Lower leg skin (tissue), 4 donors: ENCODE data around the gene CYSTM1. TPM values are rescaled to one million over a fixed set of nuclear protein-coding genes. Genes with fewer than 3 reads are reported as not detected.

ENCODE experiments used
- DNase-seq, 2 donors: peaks; one replicate each; pipeline ENCODE4 v3.0.0-alpha.2; 2019; ENCODE audit warnings: low spot score in 2 of 2
- H3K4me3 ChIP-seq: fragments of 200-600 bp; sonication (generic); 2 replicates; pipeline ENCODE4 v1.5.1; 2017; ENCODE audit warnings: mild to moderate bottlenecking, low read depth; ENCODE audit not compliant: poor library complexity, severe bottlenecking
- POLR2A ChIP-seq, 2 donors: fragments of 450-650 bp; IDR thresholded peaks; one replicate each; pipeline ENCODE4 v1.6.1; 2016 to 2017; ENCODE audit warnings: antibody characterized with exemption in 2 of 2, mild to moderate bottlenecking in 1 of 2, moderate library complexity in 1 of 2
- WGBS, 2 donors: methylation state at CpG; one replicate each; pipeline ENCODE4 v1.1.5; 2018; 5-methylcytosine and 5-hydroxymethylcytosine counted together
- intact Hi-C: fragments of 100-400 bp; cut with DNase I; formaldehyde crosslinking; loops from one replicate; pipeline ENCODE4 v1.15.0; 2023; ENCODE audit warnings: low total_unique reads
- total RNA-seq, 4 donors: library from RNA; depleted of rRNA; stranded (reverse); fragments of >200 nt; gene quantifications; one replicate each; pipeline ENCODE4 v1.1.0, GENCODE V29; 2016
- TF ChIP-seq, protein P1 (sequence below), 3 donors: fragments of 450-650 bp; IDR thresholded peaks; one replicate each; pipeline ENCODE4 v1.5.1; 2016; ENCODE audit warnings: antibody characterized with exemption in 3 of 3, mild to moderate bottlenecking in 3 of 3, moderate library complexity in 2 of 3

CYSTM1 gene
- total RNA-seq, 4 donors from 2014 or later, result 12.9 to 53.6 (median 33.0) TPM

DNA sequence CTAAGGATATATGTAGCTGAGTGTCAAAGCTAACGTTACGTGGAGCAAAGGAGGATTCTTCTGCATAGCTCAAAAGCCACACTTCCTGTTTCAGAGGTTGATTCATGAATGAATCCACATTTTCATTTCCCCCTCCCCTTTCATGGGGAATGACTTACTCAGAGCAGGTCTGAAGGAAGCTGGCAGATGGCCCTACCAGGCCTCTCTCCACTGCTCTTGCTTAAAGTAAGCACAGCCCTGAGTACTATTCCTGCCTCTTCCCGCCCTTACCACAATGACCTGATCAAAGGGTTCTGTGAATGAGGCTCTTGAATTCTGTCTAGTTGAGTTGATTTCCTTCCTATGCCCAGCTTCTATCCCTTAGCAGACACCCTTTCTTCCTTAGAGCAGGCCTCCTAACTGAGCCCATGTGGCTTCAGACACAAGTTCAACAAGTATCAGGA, 43.0 kb upstream of the CYSTM1 start:
- intact Hi-C loops, result no loop called here

DNA sequence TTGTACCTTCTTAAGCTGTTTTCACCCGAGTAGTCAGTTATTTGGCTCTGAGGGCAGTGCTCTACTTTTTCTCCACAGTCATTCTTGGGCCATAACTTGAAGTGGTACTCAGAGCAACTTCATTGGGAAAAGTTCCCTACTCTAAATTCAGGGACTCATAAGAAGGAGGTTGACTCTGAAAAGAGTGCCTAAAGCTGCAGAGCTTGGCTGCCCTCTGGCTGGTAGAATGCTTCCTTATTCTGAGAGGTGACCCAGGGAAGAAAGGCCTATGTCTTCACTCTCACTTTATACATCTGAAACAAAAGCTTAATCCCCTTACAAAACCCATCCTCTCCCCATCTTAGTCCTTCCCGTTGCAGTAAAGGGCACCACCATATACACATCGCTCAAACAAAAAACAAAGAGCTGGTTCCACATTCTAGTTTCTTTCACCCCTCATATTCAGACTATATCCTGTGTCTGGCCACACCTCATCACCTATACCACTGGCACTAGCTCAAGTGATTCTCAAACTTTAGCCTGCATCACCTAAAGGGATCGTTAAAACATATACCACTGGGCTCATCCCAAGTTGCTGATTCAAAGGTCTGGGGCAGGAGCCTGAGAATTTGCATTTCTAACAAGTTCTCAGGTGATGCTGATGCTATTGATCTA, 41.3 kb upstream of the CYSTM1 start:
- intact Hi-C loops, result no loop called here
- no peak overlapping the region for H3K4me3 ChIP-seq
- TF ChIP-seq, protein P1, sequence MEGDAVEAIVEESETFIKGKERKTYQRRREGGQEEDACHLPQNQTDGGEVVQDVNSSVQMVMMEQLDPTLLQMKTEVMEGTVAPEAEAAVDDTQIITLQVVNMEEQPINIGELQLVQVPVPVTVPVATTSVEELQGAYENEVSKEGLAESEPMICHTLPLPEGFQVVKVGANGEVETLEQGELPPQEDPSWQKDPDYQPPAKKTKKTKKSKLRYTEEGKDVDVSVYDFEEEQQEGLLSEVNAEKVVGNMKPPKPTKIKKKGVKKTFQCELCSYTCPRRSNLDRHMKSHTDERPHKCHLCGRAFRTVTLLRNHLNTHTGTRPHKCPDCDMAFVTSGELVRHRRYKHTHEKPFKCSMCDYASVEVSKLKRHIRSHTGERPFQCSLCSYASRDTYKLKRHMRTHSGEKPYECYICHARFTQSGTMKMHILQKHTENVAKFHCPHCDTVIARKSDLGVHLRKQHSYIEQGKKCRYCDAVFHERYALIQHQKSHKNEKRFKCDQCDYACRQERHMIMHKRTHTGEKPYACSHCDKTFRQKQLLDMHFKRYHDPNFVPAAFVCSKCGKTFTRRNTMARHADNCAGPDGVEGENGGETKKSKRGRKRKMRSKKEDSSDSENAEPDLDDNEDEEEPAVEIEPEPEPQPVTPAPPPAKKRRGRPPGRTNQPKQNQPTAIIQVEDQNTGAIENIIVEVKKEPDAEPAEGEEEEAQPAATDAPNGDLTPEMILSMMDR (IDR thresholded peaks at IDR 0.05), result no peak
- no peak for TF ChIP-seq POLR2A (IDR thresholded peaks at IDR 0.05)
- 85 to 91% methylated on average over 4 of the region's 4 CpGs for WGBS, 2 donors
- DNase-seq, result no peak

More for the DNA sequence above, 43.0 kb upstream of the CYSTM1 start:
- DNase-seq, result peak in 1 of 2 donors; percentile 59
- 30 to 31% methylated on average over 3 of the region's 3 CpGs for WGBS, 2 donors
- H3K4me3 ChIP-seq, result no peak overlapping the region
- TF ChIP-seq, protein P1 (IDR thresholded peaks at IDR 0.05), result no peak
- no peak for TF ChIP-seq POLR2A (IDR thresholded peaks at IDR 0.05)

DNA sequence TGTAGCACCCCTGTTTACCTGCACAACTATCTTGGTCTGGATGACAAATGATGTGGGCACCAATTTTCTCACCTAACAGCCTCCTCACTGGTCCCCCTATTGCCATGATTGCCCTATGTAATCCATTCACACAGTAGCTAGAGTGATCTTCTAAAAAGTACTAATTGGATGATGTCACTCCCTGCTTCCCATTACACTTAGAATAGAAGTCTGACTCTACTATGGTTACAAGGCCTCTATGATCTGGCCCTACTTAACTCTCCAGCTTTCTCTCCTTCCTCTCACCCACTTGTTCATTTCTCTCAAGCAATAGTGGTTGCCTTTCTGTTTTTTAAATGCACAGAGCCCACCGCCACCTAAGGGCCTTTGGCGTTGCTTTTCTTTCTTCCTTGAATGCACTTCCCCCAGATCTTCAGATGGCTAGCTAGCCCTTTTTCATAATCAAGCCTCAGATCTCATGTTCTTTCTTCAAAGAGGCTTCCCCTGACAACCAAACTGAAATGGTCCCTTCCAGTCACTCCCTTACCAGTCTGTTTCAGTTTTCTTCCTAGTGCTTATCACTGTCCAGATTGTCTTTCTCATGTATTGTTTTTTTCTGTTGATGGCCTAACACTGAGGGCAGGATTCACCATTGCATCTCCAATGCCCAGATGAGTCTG, 40.6 kb upstream of the CYSTM1 start:
- TF ChIP-seq, protein P1 (IDR thresholded peaks at IDR 0.05), result no peak
- TF ChIP-seq POLR2A (IDR thresholded peaks at IDR 0.05), result no peak
- WGBS, 2 donors, result 86 to 92% methylated on average over 2 of the region's 2 CpGs
- intact Hi-C loops, result no loop called here
- H3K4me3 ChIP-seq, result no peak overlapping the region
- DNase-seq, result no peak

DNA sequence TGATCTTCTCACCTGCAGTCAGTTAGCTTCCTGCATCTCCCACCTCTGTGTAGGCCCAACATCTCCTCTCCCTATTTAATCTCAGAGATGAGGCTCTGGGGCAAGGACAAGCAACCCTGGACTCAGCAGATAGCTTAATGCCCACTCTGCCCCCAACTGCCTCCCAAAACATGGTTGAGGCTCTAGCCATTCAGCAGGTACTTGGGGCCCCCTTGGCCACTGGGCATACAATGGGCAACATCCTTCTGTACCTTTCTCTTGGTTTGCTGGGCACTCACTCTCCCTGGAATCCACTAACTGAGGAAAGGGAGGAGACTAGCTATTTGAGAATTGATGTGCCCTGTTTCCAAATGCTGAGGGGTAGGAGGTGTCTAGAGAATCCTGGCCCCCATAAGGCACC, 39.9 kb upstream of the CYSTM1 start:
- no peak overlapping the region for H3K4me3 ChIP-seq
- TF ChIP-seq POLR2A (IDR thresholded peaks at IDR 0.05), result no peak
- TF ChIP-seq, protein P1 (IDR thresholded peaks at IDR 0.05), result no peak
- DNase-seq, result no peak
- intact Hi-C loops, result no loop called here

DNA sequence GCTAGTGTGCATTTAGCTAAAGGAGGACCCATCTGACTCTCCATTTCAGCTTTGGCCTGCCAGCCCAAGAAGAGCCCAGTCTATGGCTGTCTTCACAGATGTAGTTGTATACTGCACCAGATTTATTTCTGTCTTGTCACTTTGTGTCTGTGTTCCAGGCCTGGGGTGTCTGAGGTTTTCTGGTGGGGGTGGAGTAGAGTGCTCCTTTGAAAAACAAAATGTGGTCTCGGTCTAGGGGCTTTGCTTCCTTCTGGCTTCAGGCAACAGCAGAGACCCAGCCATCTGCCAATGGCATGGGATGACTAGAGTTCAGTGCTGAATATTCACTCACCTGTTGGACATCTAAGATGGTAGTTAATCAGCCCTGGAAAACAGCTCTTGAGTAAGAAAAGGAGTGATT, 38.4 kb upstream of the CYSTM1 start:
- TF ChIP-seq, protein P1 (IDR thresholded peaks at IDR 0.05), result no peak
- no peak for TF ChIP-seq POLR2A (IDR thresholded peaks at IDR 0.05)
- 100% methylated on average over 1 of the region's 1 CpG for WGBS, 2 donors
- H3K4me3 ChIP-seq, result no peak overlapping the region
- intact Hi-C loops, result no loop called here
- peak in 1 of 2 donors; percentile 9 for DNase-seq
